ENCODE measurements around the gene TARBP2. TPM values are rescaled to one million over a fixed set of nuclear protein-coding genes. Genes with fewer than 3 reads are reported as not detected.
A peak's percentile ranks its signal among the peaks of the same experiment; 100 is the strongest.

Gene TARBP2
- polyA plus RNA-seq, 3 donors: 16.6 to 39.4 (median 24.4) TPM

- peak overlapping the region in 3 of 7 donors; percentile 24 to 49 (median 26) for H3K27ac Mint-ChIP-seq
- H3K9me3 Mint-ChIP-seq: no peaks in the 10 kb centered on the region
- WGBS (ENCODE audit: insufficient coverage): no CpG with 5 or more reads among the region's 2 CpGs
- no peak overlapping the region for H2AFZ ChIP-seq (ENCODE audit: insufficient read depth, low read depth, low read length, poor library complexity, severe bottlenecking)
- intact Hi-C loops (cut with micrococcal nuclease): no loop called here
- no peak overlapping the region for H3K9ac ChIP-seq (ENCODE audit: insufficient read depth, low read length, poor library complexity, severe bottlenecking)
- peaks cover 0 to under 1% of the 10 kb centered on the region in 2 donors for H3K36me3 Mint-ChIP-seq
- no peaks in the 10 kb centered on the region for H3K27me3 ChIP-seq (ENCODE audit: control insufficient read depth in 2 of 2, insufficient read depth in 2 of 2, low read length in 2 of 2)
- H3K4me3 Mint-ChIP-seq: peak overlapping the region in 1 of 2 donors; percentile 56
- TF ChIP-seq, protein P1, sequence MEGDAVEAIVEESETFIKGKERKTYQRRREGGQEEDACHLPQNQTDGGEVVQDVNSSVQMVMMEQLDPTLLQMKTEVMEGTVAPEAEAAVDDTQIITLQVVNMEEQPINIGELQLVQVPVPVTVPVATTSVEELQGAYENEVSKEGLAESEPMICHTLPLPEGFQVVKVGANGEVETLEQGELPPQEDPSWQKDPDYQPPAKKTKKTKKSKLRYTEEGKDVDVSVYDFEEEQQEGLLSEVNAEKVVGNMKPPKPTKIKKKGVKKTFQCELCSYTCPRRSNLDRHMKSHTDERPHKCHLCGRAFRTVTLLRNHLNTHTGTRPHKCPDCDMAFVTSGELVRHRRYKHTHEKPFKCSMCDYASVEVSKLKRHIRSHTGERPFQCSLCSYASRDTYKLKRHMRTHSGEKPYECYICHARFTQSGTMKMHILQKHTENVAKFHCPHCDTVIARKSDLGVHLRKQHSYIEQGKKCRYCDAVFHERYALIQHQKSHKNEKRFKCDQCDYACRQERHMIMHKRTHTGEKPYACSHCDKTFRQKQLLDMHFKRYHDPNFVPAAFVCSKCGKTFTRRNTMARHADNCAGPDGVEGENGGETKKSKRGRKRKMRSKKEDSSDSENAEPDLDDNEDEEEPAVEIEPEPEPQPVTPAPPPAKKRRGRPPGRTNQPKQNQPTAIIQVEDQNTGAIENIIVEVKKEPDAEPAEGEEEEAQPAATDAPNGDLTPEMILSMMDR (IDR thresholded peaks at IDR 0.05): no peak
- no peak overlapping the region for H3K27ac ChIP-seq (ENCODE audit: low read depth in 1 of 2, low read length in 2 of 2)
- H3K4me1 ChIP-seq (ENCODE audit: control insufficient read depth in 1 of 2, insufficient read depth in 2 of 2, low read length in 2 of 2): peaks cover 54 to 57% of the 10 kb centered on the region in 2 donors
- no peaks in the 10 kb centered on the region for H4K20me1 ChIP-seq (ENCODE audit: insufficient read depth, low read length)
- peak overlapping the region; percentile 97 for H3K4me2 ChIP-seq (replicated peaks; ENCODE audit: extremely low read depth, low read length, poor library complexity, severe bottlenecking)
- peaks cover 56% of the 10 kb centered on the region for H3K4me1 Mint-ChIP-seq
- peaks cover 0 to 4% (median 0%) of the 10 kb centered on the region in 3 donors for H3K27me3 Mint-ChIP-seq (ENCODE audit: low read depth in 3 of 3)
- no peak for DNase-seq
- H3K79me2 ChIP-seq (ENCODE audit: insufficient read depth, low read length): peaks cover 24% of the 10 kb centered on the region
- H3K36me3 ChIP-seq (replicated peaks in 1 of 2; ENCODE audit: control insufficient read depth in 1 of 2, insufficient read depth in 2 of 2, low read length in 2 of 2): no peaks in the 10 kb centered on the region
- H3K9me3 ChIP-seq (replicated peaks in 1 of 2; ENCODE audit: control insufficient read depth in 1 of 2, insufficient read depth in 1 of 2, low read length in 2 of 2): no peaks in the 10 kb centered on the region
- H3K4me3 ChIP-seq (replicated peaks in 1 of 3; ENCODE audit: low read depth in 2 of 3, low read length in 3 of 3): peak overlapping the region in 1 of 3 experiments; percentile 81
These were observed 2.9 kb upstream of the TARBP2 start for GRCh38 chr12:53498235-53498630.

DNA sequence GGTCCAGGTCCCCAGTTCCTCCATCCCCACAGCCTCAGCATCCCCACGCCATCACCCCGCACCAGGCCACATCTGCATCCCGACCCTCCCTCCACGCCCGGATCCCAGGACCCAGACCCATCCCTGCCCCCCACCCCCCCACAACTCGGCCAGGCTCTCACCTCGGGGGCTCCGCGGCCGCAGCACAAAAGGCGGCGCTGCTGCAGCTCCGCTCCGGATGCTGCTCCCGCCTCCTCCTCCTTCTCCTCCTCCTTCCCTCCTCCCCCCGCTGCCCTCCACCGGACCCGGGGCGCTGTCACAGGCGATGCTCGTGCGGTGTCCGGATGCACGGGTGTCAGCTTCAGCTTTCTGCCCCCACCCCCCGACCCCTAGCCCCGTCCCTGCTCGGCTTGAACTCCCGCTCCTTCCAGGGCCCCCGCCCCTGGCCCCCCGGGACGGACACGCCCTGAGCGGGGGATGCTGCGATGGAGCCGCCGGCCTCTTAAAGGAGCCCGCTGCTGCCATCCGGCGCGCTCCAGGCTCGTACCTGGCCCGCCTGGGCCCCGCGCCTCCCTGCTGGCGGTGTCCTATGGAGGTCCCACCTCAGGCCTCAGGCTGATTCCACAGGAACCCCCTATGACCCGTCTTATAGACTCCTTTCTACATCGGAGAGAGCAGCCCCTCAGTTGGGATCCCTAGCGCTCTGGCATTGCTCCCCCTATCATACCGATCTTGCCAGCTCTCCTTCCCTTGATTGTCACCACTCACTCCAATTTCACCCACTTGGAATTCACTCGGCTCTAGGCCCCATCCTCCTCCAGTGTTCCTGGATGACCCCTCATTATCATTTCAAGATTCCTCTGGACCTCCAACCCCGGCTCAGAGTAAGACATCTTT, 1.6 kb upstream of the TARBP2 start, which contains the start of gene MAP3K12:
Gene MAP3K12 (minus strand): TSS at position 193 of the 876 bp plus-strand sequence. CDS start 12,067 bp downstream, outside the sequence.
- DNase-seq: peak; percentile 26 to 50 (median 40)
- H4K20me1 ChIP-seq (ENCODE audit: insufficient read depth, low read length): no peaks in the 10 kb centered on the region
- under 1% methylated on average over 46 of the region's 51 CpGs for WGBS (ENCODE audit: insufficient coverage)
- H3K27ac ChIP-seq (ENCODE audit: low read depth in 1 of 2, low read length in 2 of 2): peak within 1 kb of the TSS; percentile 99
- peaks cover 47% of the 10 kb centered on the region for H3K4me1 Mint-ChIP-seq
- TF ChIP-seq, protein P1 (IDR thresholded peaks at IDR 0.05): no peak
- H3K4me1 ChIP-seq (ENCODE audit: control insufficient read depth in 1 of 2, insufficient read depth in 2 of 2, low read length in 2 of 2): peaks cover 45 to 49% of the 10 kb centered on the region in 2 donors
- H3K36me3 Mint-ChIP-seq: peaks cover 7 to 13% of the 10 kb centered on the region in 2 donors
- H3K9me3 ChIP-seq (replicated peaks in 1 of 2; ENCODE audit: control insufficient read depth in 1 of 2, insufficient read depth in 1 of 2, low read length in 2 of 2): no peaks in the 10 kb centered on the region
- H3K9me3 Mint-ChIP-seq: no peaks in the 10 kb centered on the region
- intact Hi-C loops (cut with micrococcal nuclease): loop anchor here (1.0 to 10.0 kb wide), 4 partner anchors 47 to 285 kb away; partner anchors contain the start of genes AAAS (in 1 of the 2) and PCBP2 (in 1 of the 2)
- H3K4me3 ChIP-seq (replicated peaks in 1 of 3; ENCODE audit: low read depth in 2 of 3, low read length in 3 of 3): peak within 1 kb of the TSS; percentile 74 to 83 (median 81)
- peaks cover 0 to 4% (median 0%) of the 10 kb centered on the region in 3 donors for H3K27me3 Mint-ChIP-seq (ENCODE audit: low read depth in 3 of 3)
- H3K27ac Mint-ChIP-seq: peak within 1 kb of the TSS; percentile 97 to 99 (median 99)
- peak within 1 kb of the TSS; percentile 97 for H3K4me2 ChIP-seq (replicated peaks; ENCODE audit: extremely low read depth, low read length, poor library complexity, severe bottlenecking)
- H3K79me2 ChIP-seq (ENCODE audit: insufficient read depth, low read length): peaks cover 24% of the 10 kb centered on the region
- peaks cover 6 to 12% of the 10 kb centered on the region in 2 donors for H3K36me3 ChIP-seq (replicated peaks in 1 of 2; ENCODE audit: control insufficient read depth in 1 of 2, insufficient read depth in 2 of 2, low read length in 2 of 2)
- peak within 1 kb of the TSS; percentile 88 for H3K9ac ChIP-seq (ENCODE audit: insufficient read depth, low read length, poor library complexity, severe bottlenecking)
- no peaks in the 10 kb centered on the region for H3K27me3 ChIP-seq (ENCODE audit: control insufficient read depth in 2 of 2, insufficient read depth in 2 of 2, low read length in 2 of 2)
- peak within 1 kb of the TSS; percentile 88 to 100 for H3K4me3 Mint-ChIP-seq
- H2AFZ ChIP-seq (ENCODE audit: insufficient read depth, low read depth, low read length, poor library complexity, severe bottlenecking): peak within 1 kb of the TSS; percentile 84

Data from CD14-positive monocyte (primary cell).